SK-N-MC (cell line): ENCODE measurements around the gene MKLN1.

ENCODE experiments used
- DNase-seq: peaks from one replicate; pipeline ENCODE4 v3.0.0-alpha.2; 2011; ENCODE audit warnings: low read depth, low spot score
- H3K27ac ChIP-seq: fragments of 200-600 bp; sonication (generic); 2 replicates; pipeline ENCODE4 v1.5.1; 2016; ENCODE audit warnings: mixed run types
- H3K36me3 ChIP-seq: fragments of 200-600 bp; sonication (generic); 2 replicates; pipeline ENCODE4 v1.6.1; 2017; ENCODE audit warnings: antibody characterized with exemption, low read length, mixed read lengths; ENCODE audit not compliant: insufficient read depth
- H3K4me3 ChIP-seq: fragments of 200-600 bp; sonication (generic); 2 replicates; pipeline ENCODE4 v1.5.1; 2016
- H3K9ac ChIP-seq: fragments of 200-600 bp; sonication (generic); 2 replicates; pipeline ENCODE4 v1.8.0; 2017; ENCODE audit warnings: mixed run types, mixed read lengths; ENCODE audit not compliant: insufficient read length
- H3K9me3 ChIP-seq: fragments of 200-600 bp; sonication (generic); 2 replicates; pipeline ENCODE4 v1.6.1; 2017; ENCODE audit warnings: low read depth, mild to moderate bottlenecking, antibody characterized with exemption, low read length, moderate library complexity, mixed read lengths
- EZH2 ChIP-seq: fragments of 200-600 bp; sonication (generic); IDR thresholded peaks from one replicate; pipeline ENCODE4 v1.6.1; 2017; ENCODE audit warnings: antibody characterized with exemption
- FOXP2 ChIP-seq: optimal IDR thresholded peaks from 2 replicates; pipeline ENCODE3; 2011; ENCODE audit warnings: mild to moderate bottlenecking, moderate library complexity; ENCODE audit not compliant: insufficient read depth; ENCODE audit errors: extremely low read length, control extremely low read depth
- POLR2AphosphoS5 ChIP-seq: IDR thresholded peaks from 2 replicates; pipeline ENCODE4 v1.6.1; 2012; ENCODE audit warnings: mild to moderate bottlenecking, low read depth, low read length, borderline replicate concordance

The MKLN1 gene

GRCh38 chr7:131335639-131336381 lies 8.1 kb downstream of the MKLN1 start:
- Histone ChIP-seq H3K36me3 (peaks cover 57% of the 10 kb centered on the region), H3K9me3 (peaks cover 27% of the 10 kb centered on the region), H3K27ac (no peak overlapping the region), H3K9ac (no peak overlapping the region), H3K4me3 (no peak overlapping the region)
- no peak for DNase-seq
- no peak for TF ChIP-seq EZH2
- no peak for TF ChIP-seq POLR2AphosphoS5
- no peak for TF ChIP-seq FOXP2

- Histone ChIP-seq H3K9me3 (peaks cover 33% of the 10 kb centered on the region), H3K27ac (no peak overlapping the region), H3K36me3 (peaks cover 56% of the 10 kb centered on the region), H3K4me3 (no peak overlapping the region), H3K9ac (no peak overlapping the region)
- no peak for TF ChIP-seq FOXP2
- no peak for TF ChIP-seq POLR2AphosphoS5
- no peak for TF ChIP-seq EZH2
- DNase-seq, result no peak
Observed at GRCh38 chr7:131336956-131337355, 9.3 kb downstream of the MKLN1 start.

- TF ChIP-seq POLR2AphosphoS5 (no peak), EZH2 (no peak), FOXP2 (no peak)
- Histone ChIP-seq H3K36me3 (peaks cover 61% of the 10 kb centered on the region), H3K27ac (no peak overlapping the region), H3K9ac (no peak overlapping the region), H3K4me3 (no peak overlapping the region), H3K9me3 (peaks cover 33% of the 10 kb centered on the region)
- DNase-seq, result no peak
Observed at GRCh38 chr7:131338173-131338572, 10.5 kb downstream of the MKLN1 start.

GRCh38 chr7:131338691-131339390 lies 11.2 kb downstream of the MKLN1 start:
- H3K27ac ChIP-seq, result no peak overlapping the region
- no peak overlapping the region for H3K9ac ChIP-seq
- peaks cover 57% of the 10 kb centered on the region for H3K36me3 ChIP-seq
- peaks cover 33% of the 10 kb centered on the region for H3K9me3 ChIP-seq
- no peak for TF ChIP-seq EZH2
- TF ChIP-seq FOXP2, result no peak
- no peak for TF ChIP-seq POLR2AphosphoS5
- H3K4me3 ChIP-seq, result no peak overlapping the region
- no peak for DNase-seq

GRCh38 chr7:131341690-131342089 lies 14.0 kb downstream of the MKLN1 start:
- Histone ChIP-seq H3K36me3 (peaks cover 55% of the 10 kb centered on the region), H3K4me3 (no peak overlapping the region), H3K27ac (no peak overlapping the region), H3K9ac (no peak overlapping the region), H3K9me3 (peaks cover 26% of the 10 kb centered on the region)
- DNase-seq, result no peak
- no peak for TF ChIP-seq EZH2
- no peak for TF ChIP-seq POLR2AphosphoS5
- no peak for TF ChIP-seq FOXP2

GRCh38 chr7:131342864-131343442 lies 15.3 kb downstream of the MKLN1 start:
- no peak overlapping the region for H3K4me3 ChIP-seq
- peaks cover 18% of the 10 kb centered on the region for H3K9me3 ChIP-seq
- no peak for TF ChIP-seq EZH2
- TF ChIP-seq FOXP2, result no peak
- TF ChIP-seq POLR2AphosphoS5, result no peak
- H3K9ac ChIP-seq, result no peak overlapping the region
- H3K27ac ChIP-seq, result no peak overlapping the region
- H3K36me3 ChIP-seq, result peaks cover 56% of the 10 kb centered on the region
- DNase-seq, result no peak

GRCh38 chr7:131346885-131347592 lies 19.4 kb downstream of the MKLN1 start:
- Histone ChIP-seq H3K36me3 (peaks cover 51% of the 10 kb centered on the region), H3K27ac (no peak overlapping the region), H3K9ac (no peak overlapping the region), H3K4me3 (no peak overlapping the region), H3K9me3 (peaks cover 4% of the 10 kb centered on the region)
- TF ChIP-seq EZH2 (no peak), FOXP2 (no peak), POLR2AphosphoS5 (no peak)
- DNase-seq, result no peak

GRCh38 chr7:131352032-131352431 lies 24.4 kb downstream of the MKLN1 start:
- Histone ChIP-seq H3K4me3 (no peak overlapping the region), H3K9ac (no peak overlapping the region), H3K27ac (no peak overlapping the region), H3K9me3 (peaks cover 8% of the 10 kb centered on the region; the same call in 1 of the 2 replicates), H3K36me3 (peaks cover 43% of the 10 kb centered on the region)
- DNase-seq, result no peak
- no peak for TF ChIP-seq POLR2AphosphoS5
- no peak for TF ChIP-seq EZH2
- TF ChIP-seq FOXP2, result no peak
